ENCODE data around the gene ACTR10. TPM values are rescaled to one million over a fixed set of nuclear protein-coding genes. Genes with fewer than 3 reads are reported as not detected.

Gene ACTR10
- total RNA-seq, 2 experiments from 2014 or later, result 42.5 to 60.4 TPM

DNA sequence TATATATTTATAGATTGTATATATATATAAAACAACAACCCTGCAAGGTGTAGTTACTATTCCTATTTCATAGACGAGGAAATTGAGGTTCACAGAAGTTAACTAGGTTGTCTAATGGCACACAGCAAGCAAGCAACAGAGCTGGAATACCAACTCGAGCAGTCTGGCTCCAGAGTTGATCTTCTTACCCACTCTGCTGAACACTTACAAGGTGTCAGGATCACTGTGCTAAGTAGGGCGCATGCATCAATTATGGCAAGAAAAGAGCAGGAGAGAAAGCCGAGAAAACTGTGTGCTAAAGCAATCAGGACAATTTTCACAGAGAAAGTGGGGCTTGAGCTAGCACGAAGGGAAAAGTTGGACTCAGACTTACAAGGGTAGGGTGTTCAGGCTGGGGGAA lies 32.1 kb upstream of the ACTR10 start:
- Histone ChIP-seq H3K9me3 (ENCODE audit: low read length) (no peaks in the 10 kb centered on the region), H3K79me2 (ENCODE audit: insufficient read depth, low read depth, low read length) (no peaks in the 10 kb centered on the region), H3K27ac (ENCODE audit: low read depth, low read length, poor library complexity, severe bottlenecking) (no peak overlapping the region), H3K4me1 (ENCODE audit: insufficient read depth, low read length, poor library complexity, severe bottlenecking) (no peaks in the 10 kb centered on the region), H3K36me3 (ENCODE audit: insufficient read depth, low read length) (no peaks in the 10 kb centered on the region), H3K4me2 (ENCODE audit: low read length) (no peak overlapping the region), H3K9me2 (ENCODE audit: insufficient read depth, low read length) (no peaks in the 10 kb centered on the region), H3K4me3 (ENCODE audit: low read depth, low read length, poor library complexity, severe bottlenecking) (no peak overlapping the region), H4K20me1 (ENCODE audit: insufficient read depth, low read length) (no peaks in the 10 kb centered on the region), H2AFZ (ENCODE audit: low read length) (no peak overlapping the region)
- no peak for DNase-seq (ENCODE audit: low spot score)
- ChIA-PET POLR2A (interaction anchor here (1.7 kb wide), 1 partner anchor 31 kb away, joined by 4 read pairs; no protein-coding TSS in a partner anchor), CTCF (ENCODE audit: unreplicated experiment) (no interaction called here)
- BruUV-seq (replicated peaks), result no TSS peak
- intact Hi-C loops (cut with micrococcal nuclease; ENCODE audit: unreplicated experiment), result no loop called here
- TF ChIP-seq CTCF (conservative IDR thresholded peaks at IDR 0.05; ENCODE audit: low read length) (no peak), EZH2phosphoT487 (IDR thresholded peaks at IDR 0.05; ENCODE audit: borderline replicate concordance, low read depth, low read length) (no peak)

- Histone ChIP-seq H3K4me3 (ENCODE audit: low read depth, low read length, poor library complexity, severe bottlenecking) (no peak overlapping the region), H3K9me3 (ENCODE audit: low read length) (no peaks in the 10 kb centered on the region), H3K4me2 (ENCODE audit: low read length) (no peak overlapping the region), H3K9me2 (ENCODE audit: insufficient read depth, low read length) (no peaks in the 10 kb centered on the region), H3K79me2 (ENCODE audit: insufficient read depth, low read depth, low read length) (no peaks in the 10 kb centered on the region), H3K36me3 (ENCODE audit: insufficient read depth, low read length) (no peaks in the 10 kb centered on the region), H3K27ac (ENCODE audit: low read depth, low read length, poor library complexity, severe bottlenecking) (no peak overlapping the region), H3K4me1 (ENCODE audit: insufficient read depth, low read length, poor library complexity, severe bottlenecking) (no peaks in the 10 kb centered on the region), H4K20me1 (ENCODE audit: insufficient read depth, low read length) (no peaks in the 10 kb centered on the region), H2AFZ (ENCODE audit: low read length) (no peak overlapping the region)
- intact Hi-C loops (cut with micrococcal nuclease; ENCODE audit: unreplicated experiment), result no loop called here
- ChIA-PET CTCF (ENCODE audit: unreplicated experiment) (no interaction called here), POLR2A (no interaction called here)
- TF ChIP-seq CTCF (conservative IDR thresholded peaks at IDR 0.05; ENCODE audit: low read length), result no peak
- no peak for TF ChIP-seq EZH2phosphoT487 (IDR thresholded peaks at IDR 0.05; ENCODE audit: borderline replicate concordance, low read depth, low read length)
- no TSS peak for BruUV-seq (replicated peaks)
- no peak for DNase-seq (ENCODE audit: low spot score)
Measured at GRCh38 chr14:58171090-58171489, 28.9 kb upstream of the ACTR10 start.

DNA sequence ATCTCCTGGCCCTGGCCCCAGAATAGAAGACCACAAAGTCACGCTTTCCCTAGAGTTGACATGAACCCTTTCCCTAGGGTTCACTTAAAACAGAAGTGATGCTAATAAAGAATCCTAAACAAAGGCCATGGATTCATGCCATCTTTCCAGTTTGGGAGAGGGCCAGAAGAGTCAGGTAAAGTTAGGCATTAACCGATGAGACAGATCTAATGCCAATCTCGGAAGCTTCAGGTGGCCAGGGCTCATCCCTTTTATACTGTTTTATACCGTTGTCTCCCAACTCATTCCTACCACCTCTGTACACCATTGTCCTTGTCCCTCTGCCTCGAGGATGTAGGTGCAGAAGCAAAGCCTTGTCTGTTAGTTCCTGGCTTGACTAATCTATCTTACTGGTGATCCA lies 22.8 kb upstream of the ACTR10 start:
- Histone ChIP-seq H3K79me2 (ENCODE audit: insufficient read depth, low read depth, low read length) (no peaks in the 10 kb centered on the region), H3K4me3 (ENCODE audit: low read depth, low read length, poor library complexity, severe bottlenecking) (no peak overlapping the region), H4K20me1 (ENCODE audit: insufficient read depth, low read length) (no peaks in the 10 kb centered on the region), H3K27ac (ENCODE audit: low read depth, low read length, poor library complexity, severe bottlenecking) (no peak overlapping the region), H3K4me1 (ENCODE audit: insufficient read depth, low read length, poor library complexity, severe bottlenecking) (no peaks in the 10 kb centered on the region), H3K9me2 (ENCODE audit: insufficient read depth, low read length) (no peaks in the 10 kb centered on the region), H2AFZ (ENCODE audit: low read length) (no peak overlapping the region), H3K9me3 (ENCODE audit: low read length) (no peaks in the 10 kb centered on the region), H3K36me3 (ENCODE audit: insufficient read depth, low read length) (no peaks in the 10 kb centered on the region), H3K4me2 (ENCODE audit: low read length) (no peak overlapping the region)
- intact Hi-C loops (cut with micrococcal nuclease; ENCODE audit: unreplicated experiment), result no loop called here
- BruUV-seq (replicated peaks), result no TSS peak
- no peak for DNase-seq (ENCODE audit: low spot score)
- POLR2A ChIA-PET, result interaction anchor here (1.2 kb wide), 1 partner anchor 21 kb away, joined by 6 read pairs; no protein-coding TSS in a partner anchor
- CTCF ChIA-PET (ENCODE audit: unreplicated experiment), result no interaction called here
- TF ChIP-seq EZH2phosphoT487 (IDR thresholded peaks at IDR 0.05; ENCODE audit: borderline replicate concordance, low read depth, low read length) (no peak), CTCF (conservative IDR thresholded peaks at IDR 0.05; ENCODE audit: low read length) (no peak)

All from OCI-LY7 (cell line).